Natural killer cell treated with Interleukin-12 subunit alpha and Interleukin-12 subunit beta and Interleukin-15 and Interleukin-18, amount 100 ng/mL, for 72 hours (primary cell): ENCODE data around the gene IFI16. TPM values are rescaled to one million over a fixed set of nuclear protein-coding genes. Genes with fewer than 3 reads are reported as not detected.
"Not testable (repeated sequence)": the region's sequence is repeated elsewhere in the genome, so short reads cannot be mapped to it uniquely, and the experiment has no call there.

ENCODE experiments used
- ATAC-seq, 2 donors: fragments of 150-1000 bp; cut with Tn5 transposase in 1 of 2; sonication (Bioruptor Pico), chemical (Tn5 transposase) in 1 of 2; 2 replicates each; pipeline ENCODE4 v1.10.0; 2021
- DNase-seq: peaks from one replicate; pipeline ENCODE4 v3.0.0; 2022; ENCODE audit warnings: low spot score
- H3K27ac Mint-ChIP-seq, 2 donors: 1 replicate in 1 of 2; 2 replicates in 1 of 2; pipeline ENCODE4 v1.8.0; 2022; ENCODE audit warnings: mixed read lengths in 2 of 2, mild to moderate bottlenecking in 1 of 2, moderate library complexity in 1 of 2
- H3K27me3 Mint-ChIP-seq, 2 donors: 1 replicate in 1 of 2; 2 replicates in 1 of 2; pipeline ENCODE4 v1.8.0; 2022; ENCODE audit warnings: mixed read lengths in 2 of 2
- H3K36me3 Mint-ChIP-seq: one replicate; pipeline ENCODE4 v1.8.0; 2022; ENCODE audit warnings: mixed read lengths
- H3K4me1 Mint-ChIP-seq, 2 donors: 1 replicate in 1 of 2; 2 replicates in 1 of 2; pipeline ENCODE4 v1.8.0; 2022; ENCODE audit warnings: low read depth in 2 of 2, mixed read lengths in 2 of 2, mild to moderate bottlenecking in 1 of 2
- H3K4me3 Mint-ChIP-seq: one replicate; pipeline ENCODE4 v1.8.0; 2022; ENCODE audit warnings: mixed read lengths
- H3K9me3 Mint-ChIP-seq: 2 replicates; pipeline ENCODE4 v1.8.0; 2022; ENCODE audit warnings: mixed read lengths
- total RNA-seq, 2 donors: library from RNA; stranded (reverse); gene quantifications; one replicate each; pipeline ENCODE4 v1.2.3, GENCODE V29; 2022

Gene IFI16
- total RNA-seq, 2 donors from 2014 or later: 186 to 228 TPM

- H3K27ac Mint-ChIP-seq: peak overlapping the region; percentile 64 to 78
- H3K27me3 Mint-ChIP-seq: no peaks in the 10 kb centered on the region
- H3K4me1 Mint-ChIP-seq: peaks cover 49 to 55% of the 10 kb centered on the region in 2 donors
- H3K4me3 Mint-ChIP-seq: peak overlapping the region; percentile 50
- H3K36me3 Mint-ChIP-seq: peaks cover 12% of the 10 kb centered on the region
- ATAC-seq: peak; percentile 25 to 32
- H3K9me3 Mint-ChIP-seq: peaks cover 4% of the 10 kb centered on the region
- DNase-seq: no peak
Measured at GRCh38 chr1:158998037-158998780, 11.5 kb upstream of the IFI16 start.

DNA sequence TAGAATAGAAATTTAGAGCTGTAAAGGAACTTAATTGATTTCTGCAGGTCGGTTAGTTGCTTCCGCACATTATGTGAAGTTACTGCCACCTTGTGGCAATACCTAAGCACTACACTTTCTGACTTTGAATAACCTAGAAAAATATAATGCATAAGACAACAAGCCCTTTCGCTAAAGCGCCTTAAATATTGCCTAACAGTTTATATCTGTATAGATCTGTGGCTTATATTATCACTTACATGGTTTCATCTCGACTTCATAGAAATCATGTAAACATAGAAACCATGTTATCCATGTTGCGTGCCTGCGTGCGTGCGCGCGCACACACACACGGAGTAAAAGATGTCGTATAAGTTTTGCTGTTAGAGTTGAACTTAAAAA, 10.9 kb upstream of the IFI16 start:
- no peaks in the 10 kb centered on the region for H3K27me3 Mint-ChIP-seq
- H3K9me3 Mint-ChIP-seq: peaks cover under 1% of the 10 kb centered on the region
- peak; percentile 67 to 74 for ATAC-seq
- peaks cover 9% of the 10 kb centered on the region for H3K36me3 Mint-ChIP-seq
- peaks cover 46 to 52% of the 10 kb centered on the region in 2 donors for H3K4me1 Mint-ChIP-seq
- peak overlapping the region; percentile 50 for H3K4me3 Mint-ChIP-seq
- H3K27ac Mint-ChIP-seq: peak overlapping the region; percentile 64 to 78
- no peak for DNase-seq

DNA sequence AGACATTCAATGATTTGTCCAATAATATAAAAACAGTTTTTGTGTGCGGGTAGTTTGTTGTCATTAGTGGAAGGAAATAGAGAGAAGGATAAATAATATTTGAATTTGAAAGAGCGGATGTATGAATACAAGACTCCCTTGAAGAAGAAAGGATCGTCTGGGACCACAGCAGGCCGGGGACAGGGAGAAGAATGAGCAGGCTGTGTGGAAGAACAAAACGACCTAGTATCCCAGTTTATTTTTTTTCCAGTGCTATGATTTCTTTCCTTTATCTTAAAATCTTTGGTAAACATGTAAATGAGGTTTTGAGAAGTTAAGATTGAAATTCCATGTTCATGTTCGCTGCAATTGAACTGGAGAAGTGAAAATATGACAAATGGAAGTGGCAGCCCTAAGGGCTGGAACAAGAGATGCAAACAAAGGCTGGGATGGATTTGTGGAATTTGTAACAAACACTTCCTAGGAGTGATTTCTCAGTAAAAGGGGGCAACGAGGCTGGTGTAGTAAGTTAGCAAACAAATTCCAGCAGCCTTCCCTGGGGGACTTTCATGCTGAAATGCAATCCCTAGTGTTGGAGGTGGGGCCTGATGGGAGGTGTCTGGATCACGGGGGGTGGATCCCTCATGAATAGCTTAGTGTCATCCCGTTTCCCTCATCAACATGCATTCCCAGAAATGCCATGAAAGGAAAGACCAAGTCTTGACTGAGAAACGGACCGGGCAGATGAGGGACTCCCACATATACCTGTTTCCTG, 10.2 kb upstream of the IFI16 start:
- Mint-ChIP-seq H3K36me3 (peaks cover 7% of the 10 kb centered on the region), H3K4me3 (no peak overlapping the region), H3K27me3 (no peaks in the 10 kb centered on the region), H3K27ac (peak overlapping the region in 1 of 2 donors; percentile 78), H3K4me1 (peaks cover 45 to 51% of the 10 kb centered on the region in 2 donors), H3K9me3 (no peaks in the 10 kb centered on the region)
- DNase-seq (no peak), ATAC-seq (no peak)

- H3K4me1 Mint-ChIP-seq: peaks cover 43 to 50% of the 10 kb centered on the region in 2 donors
- no peaks in the 10 kb centered on the region for H3K27me3 Mint-ChIP-seq
- peak overlapping the region; percentile 54 to 78 for H3K27ac Mint-ChIP-seq
- H3K9me3 Mint-ChIP-seq: no peaks in the 10 kb centered on the region
- ATAC-seq (no peak), DNase-seq (no peak)
- no peak overlapping the region for H3K4me3 Mint-ChIP-seq
- H3K36me3 Mint-ChIP-seq: peaks cover 2% of the 10 kb centered on the region
Measured at GRCh38 chr1:159000070-159000409, 9.7 kb upstream of the IFI16 start.

DNA sequence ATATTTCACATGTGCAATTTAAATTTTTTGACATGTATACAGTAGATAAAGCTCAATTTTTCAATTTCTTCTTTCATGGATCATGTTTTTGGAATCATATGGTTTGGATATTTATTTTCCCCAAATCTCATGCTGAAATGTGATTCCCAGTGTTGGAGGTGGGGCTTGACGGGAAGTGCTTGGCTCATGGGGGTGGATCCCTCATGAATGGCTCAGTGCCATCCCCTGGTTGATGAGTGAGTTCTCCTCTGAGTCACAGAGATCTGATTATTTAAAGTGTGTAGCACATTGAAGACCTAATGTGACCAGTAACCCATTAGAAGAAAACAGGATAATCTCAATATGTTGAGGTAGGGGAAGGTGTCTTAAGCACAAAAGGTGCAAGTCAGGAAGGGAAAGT, 9.1 kb upstream of the IFI16 start:
- Mint-ChIP-seq H3K4me1 (peaks cover 45 to 50% of the 10 kb centered on the region in 2 donors), H3K9me3 (no peaks in the 10 kb centered on the region), H3K27me3 (no peaks in the 10 kb centered on the region), H3K4me3 (no peak overlapping the region), H3K36me3 (no peaks in the 10 kb centered on the region), H3K27ac (peak overlapping the region; percentile 54 to 78)
- ATAC-seq (no peak), DNase-seq (no peak)

DNA sequence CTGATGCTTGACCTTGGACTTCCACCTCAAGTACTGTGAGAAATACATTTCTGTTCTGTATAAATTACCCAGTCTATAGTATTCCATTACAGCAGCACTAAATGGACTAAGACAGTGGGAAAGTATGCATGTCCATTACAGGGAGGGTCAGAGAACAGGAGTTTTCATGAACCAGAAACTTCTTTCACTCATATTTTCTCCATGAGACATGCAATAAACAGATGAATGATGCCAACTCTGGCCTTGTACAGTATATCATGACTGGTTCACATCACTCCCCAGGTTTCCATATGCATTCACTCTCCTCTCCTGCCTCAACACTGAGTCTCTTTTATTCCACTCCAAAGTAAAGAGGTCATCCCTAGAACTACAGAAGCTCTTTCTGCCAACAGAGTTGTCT, 4.5 kb upstream of the IFI16 start:
- Mint-ChIP-seq H3K36me3 (peaks cover 12% of the 10 kb centered on the region), H3K4me1 (peaks cover 52 to 57% of the 10 kb centered on the region in 2 donors), H3K4me3 (peak overlapping the region; percentile 11), H3K27me3 (no peaks in the 10 kb centered on the region), H3K9me3 (peaks cover 3% of the 10 kb centered on the region), H3K27ac (peak overlapping the region; percentile 99 to 100)
- ATAC-seq: no peak
- no peak for DNase-seq

- Mint-ChIP-seq H3K36me3 (peaks cover 16% of the 10 kb centered on the region), H3K27ac (peak overlapping the region; percentile 99 to 100), H3K27me3 (no peaks in the 10 kb centered on the region), H3K4me3 (peak overlapping the region; percentile 11), H3K9me3 (peaks cover 3% of the 10 kb centered on the region), H3K4me1 (peaks cover 49 to 55% of the 10 kb centered on the region in 2 donors)
- ATAC-seq: no peak
- DNase-seq: no peak
Measured at GRCh38 chr1:159005676-159006075, 4.0 kb upstream of the IFI16 start.

GRCh38 chr1:159006210-159006807, 3.4 kb upstream of the IFI16 start:
- H3K36me3 Mint-ChIP-seq: peaks cover 16% of the 10 kb centered on the region
- peaks cover 47 to 52% of the 10 kb centered on the region in 2 donors for H3K4me1 Mint-ChIP-seq
- ATAC-seq, DNase-seq, H3K9me3 Mint-ChIP-seq, H3K27me3 Mint-ChIP-seq: not testable (repeated sequence)
- peak overlapping the region; percentile 74 for H3K4me3 Mint-ChIP-seq
- H3K27ac Mint-ChIP-seq: peak overlapping the region; percentile 99 to 100

- peaks cover 22% of the 10 kb centered on the region for H3K36me3 Mint-ChIP-seq
- peaks cover 55 to 62% of the 10 kb centered on the region in 2 donors for H3K4me1 Mint-ChIP-seq
- peak overlapping the region; percentile 74 for H3K4me3 Mint-ChIP-seq
Measured at GRCh38 chr1:159007726-159008125, 2.0 kb upstream of the IFI16 start.

GRCh38 chr1:159008744-159009188, 941 bp upstream of the IFI16 start:
- DNase-seq (peak; percentile 91), ATAC-seq (peak; percentile 81 to 90)
- peaks cover 3% of the 10 kb centered on the region for H3K9me3 Mint-ChIP-seq
- peak overlapping the region; percentile 99 to 100 for H3K27ac Mint-ChIP-seq
- H3K27me3 Mint-ChIP-seq: no peaks in the 10 kb centered on the region
- peak overlapping the region; percentile 95 for H3K4me3 Mint-ChIP-seq
- H3K4me1 Mint-ChIP-seq: peaks cover 62 to 68% of the 10 kb centered on the region in 2 donors
- H3K36me3 Mint-ChIP-seq: peaks cover 28% of the 10 kb centered on the region

More at GRCh38 chr1:159007726-159008125, 2.0 kb upstream of the IFI16 start:
- DNase-seq: no peak
- Mint-ChIP-seq H3K9me3 (peaks cover 3% of the 10 kb centered on the region), H3K27me3 (no peaks in the 10 kb centered on the region), H3K27ac (peak overlapping the region; percentile 99 to 100)
- no peak for ATAC-seq

- peak overlapping the region; percentile 95 for H3K4me3 Mint-ChIP-seq
- H3K4me1 Mint-ChIP-seq: peaks cover 67 to 74% of the 10 kb centered on the region in 2 donors
- H3K9me3 Mint-ChIP-seq: peaks cover 3% of the 10 kb centered on the region
- ATAC-seq (peak; percentile 33 to 35), DNase-seq (no peak)
- peaks cover 33% of the 10 kb centered on the region for H3K36me3 Mint-ChIP-seq
- no peaks in the 10 kb centered on the region for H3K27me3 Mint-ChIP-seq
- H3K27ac Mint-ChIP-seq: peak overlapping the region; percentile 99 to 100
Measured at GRCh38 chr1:159009287-159009686, 420 bp upstream of the IFI16 start.

GRCh38 chr1:159010391-159010790, 684 bp downstream of the IFI16 start:
- DNase-seq (no peak), ATAC-seq (no peak)
- no peaks in the 10 kb centered on the region for H3K27me3 Mint-ChIP-seq
- H3K4me1 Mint-ChIP-seq: peaks cover 71 to 77% of the 10 kb centered on the region in 2 donors
- peak overlapping the region; percentile 95 for H3K4me3 Mint-ChIP-seq
- H3K9me3 Mint-ChIP-seq: peaks cover 3% of the 10 kb centered on the region
- peaks cover 44% of the 10 kb centered on the region for H3K36me3 Mint-ChIP-seq
- peak overlapping the region; percentile 99 to 100 for H3K27ac Mint-ChIP-seq

GRCh38 chr1:159011001-159011400, 1.3 kb downstream of the IFI16 start:
- H3K27me3 Mint-ChIP-seq, ATAC-seq, H3K9me3 Mint-ChIP-seq, DNase-seq: not testable (repeated sequence)
- Mint-ChIP-seq H3K36me3 (peaks cover 50% of the 10 kb centered on the region), H3K27ac (peak overlapping the region; percentile 99 to 100), H3K4me1 (peaks cover 71 to 76% of the 10 kb centered on the region in 2 donors), H3K4me3 (peak overlapping the region; percentile 95)
